Fibroblast of lung (primary cell): ENCODE data around the gene FYB2.

Experiments
- CTCF ChIP-seq, 2 donors: IDR thresholded peaks in 1 of 2; conservative IDR thresholded peaks in 1 of 2; 1 replicate in 1 of 2; 2 replicates in 1 of 2; pipeline ENCODE4 v1.5.1; 2011 to 2012; ENCODE audit warnings: low read length in 2 of 2, control low read depth in 1 of 2, inconsistent platforms in 1 of 2, low read depth in 1 of 2, mild to moderate bottlenecking in 1 of 2
- EZH2 ChIP-seq: IDR thresholded peaks from 2 replicates; pipeline ENCODE4 v1.5.1; 2012; ENCODE audit warnings: low read length, control low read depth, mild to moderate bottlenecking; ENCODE audit errors: missing control alignments

- no peak for TF ChIP-seq CTCF (conservative IDR thresholded peaks at IDR 0.05 in 1 of 2, IDR thresholded peaks at IDR 0.05 in 1 of 2; ENCODE audit: low read depth in 1 of 2, low read length in 2 of 2)
- no peak for TF ChIP-seq EZH2
Measured at GRCh38 chr1:56830052-56830451, 10.8 kb upstream of the FYB2 start.
